ENCODE measurements around the gene SLC30A9.

DNA sequence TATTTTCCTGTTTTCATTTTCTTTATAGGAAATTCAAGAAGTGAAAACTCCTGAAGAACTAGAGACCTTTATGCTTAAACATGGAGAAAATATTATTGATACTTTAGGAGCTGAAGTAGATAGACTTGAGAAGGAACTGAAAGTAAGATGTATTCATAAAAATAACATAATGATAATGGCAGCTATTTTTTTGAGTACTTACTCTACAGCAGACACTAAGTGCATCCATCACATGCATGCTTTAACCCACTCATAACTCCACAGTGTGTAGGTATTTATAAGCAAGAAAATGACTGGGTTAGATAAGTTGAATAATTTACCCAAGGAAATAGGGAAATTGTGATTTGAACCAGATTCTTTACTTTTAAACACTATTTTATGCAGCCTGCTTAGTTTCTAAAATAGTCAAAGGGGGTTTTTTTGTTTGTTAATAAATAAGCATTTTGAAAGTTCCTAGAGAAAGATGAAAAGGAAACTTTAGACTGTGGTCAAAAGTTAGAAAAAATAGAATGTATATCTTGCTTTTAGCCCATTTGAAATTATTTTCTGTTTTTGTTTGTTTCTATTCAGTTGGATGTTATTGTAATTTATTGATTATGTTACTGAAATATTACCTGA is 88.0 kb downstream of the SLC30A9 start:
- TF ChIP-seq EP300 (IDR thresholded peaks at IDR 0.05; ENCODE audit: borderline replicate concordance in 1 of 2, low read depth in 1 of 2, low read length in 1 of 2) (no peak), POLR2AphosphoS5 (IDR thresholded peaks at IDR 0.05; ENCODE audit: low read depth, low read length) (no peak), GABPA (IDR thresholded peaks at IDR 0.05; ENCODE audit: low read depth) (no peak)
- TF ChIP-seq, protein P1, sequence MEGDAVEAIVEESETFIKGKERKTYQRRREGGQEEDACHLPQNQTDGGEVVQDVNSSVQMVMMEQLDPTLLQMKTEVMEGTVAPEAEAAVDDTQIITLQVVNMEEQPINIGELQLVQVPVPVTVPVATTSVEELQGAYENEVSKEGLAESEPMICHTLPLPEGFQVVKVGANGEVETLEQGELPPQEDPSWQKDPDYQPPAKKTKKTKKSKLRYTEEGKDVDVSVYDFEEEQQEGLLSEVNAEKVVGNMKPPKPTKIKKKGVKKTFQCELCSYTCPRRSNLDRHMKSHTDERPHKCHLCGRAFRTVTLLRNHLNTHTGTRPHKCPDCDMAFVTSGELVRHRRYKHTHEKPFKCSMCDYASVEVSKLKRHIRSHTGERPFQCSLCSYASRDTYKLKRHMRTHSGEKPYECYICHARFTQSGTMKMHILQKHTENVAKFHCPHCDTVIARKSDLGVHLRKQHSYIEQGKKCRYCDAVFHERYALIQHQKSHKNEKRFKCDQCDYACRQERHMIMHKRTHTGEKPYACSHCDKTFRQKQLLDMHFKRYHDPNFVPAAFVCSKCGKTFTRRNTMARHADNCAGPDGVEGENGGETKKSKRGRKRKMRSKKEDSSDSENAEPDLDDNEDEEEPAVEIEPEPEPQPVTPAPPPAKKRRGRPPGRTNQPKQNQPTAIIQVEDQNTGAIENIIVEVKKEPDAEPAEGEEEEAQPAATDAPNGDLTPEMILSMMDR (IDR thresholded peaks at IDR 0.05): no peak

Data from SK-N-SH (cell line).